IPS-18c (cell line): ENCODE measurements around the gene CBY3.
"Not testable (repeated sequence)": the region's sequence is repeated elsewhere in the genome, so short reads cannot be mapped to it uniquely, and the experiment has no call there.

Experiments
- H3K4me3 ChIP-seq: 2 replicates; pipeline ENCODE4 v1.7.0; 2013; ENCODE audit warnings: low read depth, mild to moderate bottlenecking, low read length, moderate library complexity; ENCODE audit not compliant: insufficient read depth
- H3K9me3 ChIP-seq: one replicate; pipeline ENCODE4 v1.6.1; 2013; ENCODE audit warnings: mild to moderate bottlenecking, low read length, moderate library complexity; ENCODE audit not compliant: control insufficient read depth, insufficient read depth

CBY3 gene

GRCh38 chr5:179680780-179681401, at the start of gene CBY3:
Gene CBY3 (minus strand): TSS chr5:179681034. CDS start chr5:179680918, 116 bp downstream.
- no peak within 1 kb of the TSS for H3K4me3 ChIP-seq
- H3K9me3 ChIP-seq, result no peaks in the 10 kb centered on the region

GRCh38 chr5:179730356-179730755, 49.5 kb upstream of the CBY3 start:
- no peaks in the 10 kb centered on the region for H3K9me3 ChIP-seq
- no peak overlapping the region for H3K4me3 ChIP-seq

GRCh38 chr5:179729727-179730126, 48.9 kb upstream of the CBY3 start:
- Histone ChIP-seq H3K4me3 (no peak overlapping the region), H3K9me3 (no peaks in the 10 kb centered on the region)

- Histone ChIP-seq H3K9me3 (no peaks in the 10 kb centered on the region), H3K4me3 (no peak overlapping the region)
Measured at GRCh38 chr5:179729303-179729702, 48.5 kb upstream of the CBY3 start.

- H3K9me3 ChIP-seq, result no peaks in the 10 kb centered on the region
Measured at GRCh38 chr5:179727106-179727505, 46.3 kb upstream of the CBY3 start.

GRCh38 chr5:179724163-179724562, 43.3 kb upstream of the CBY3 start:
- Histone ChIP-seq H3K9me3 (no peaks in the 10 kb centered on the region), H3K4me3 (no peak overlapping the region)

More at GRCh38 chr5:179727106-179727505, 46.3 kb upstream of the CBY3 start:
- H3K4me3 ChIP-seq, result no peak overlapping the region

- H3K9me3 ChIP-seq, result no peaks in the 10 kb centered on the region
- H3K4me3 ChIP-seq, result no peak overlapping the region
Measured at GRCh38 chr5:179720222-179720621, 39.4 kb upstream of the CBY3 start.

GRCh38 chr5:179716286-179716685, 35.5 kb upstream of the CBY3 start:
- Histone ChIP-seq H3K9me3 (no peaks in the 10 kb centered on the region), H3K4me3 (no peak overlapping the region)

- Histone ChIP-seq H3K9me3 (no peaks in the 10 kb centered on the region), H3K4me3 (no peak overlapping the region; the same call in 1 of the 2 replicates)
Measured at GRCh38 chr5:179700401-179700918, 19.6 kb upstream of the CBY3 start.

GRCh38 chr5:179699616-179700237, 18.9 kb upstream of the CBY3 start:
- no peaks in the 10 kb centered on the region for H3K9me3 ChIP-seq
- H3K4me3 ChIP-seq, result peak overlapping the region; percentile 86

GRCh38 chr5:179698935-179699615, 18.2 kb upstream of the CBY3 start, which contains the start of gene CANX:
Gene CANX (plus strand): TSS chr5:179698967. CDS start chr5:179705682, 6,715 bp downstream.
- H3K9me3 ChIP-seq, result no peaks in the 10 kb centered on the region
- H3K4me3 ChIP-seq, result peak within 1 kb of the TSS; percentile 91

GRCh38 chr5:179697993-179698934, 17.4 kb upstream of the CBY3 start:
- Histone ChIP-seq H3K4me3 (peak overlapping the region; percentile 91), H3K9me3 (no peaks in the 10 kb centered on the region)

GRCh38 chr5:179697543-179697942, 16.7 kb upstream of the CBY3 start:
- H3K9me3 ChIP-seq, result not testable (repeated sequence)
- H3K4me3 ChIP-seq, result peak overlapping the region; percentile 91

GRCh38 chr5:179697108-179697507, 16.3 kb upstream of the CBY3 start:
- H3K4me3 ChIP-seq, result no peak overlapping the region
- H3K9me3 ChIP-seq, result no peaks in the 10 kb centered on the region

- H3K4me3 ChIP-seq, result no peak overlapping the region
- H3K9me3 ChIP-seq, result no peaks in the 10 kb centered on the region
Measured at GRCh38 chr5:179696603-179697002, 15.8 kb upstream of the CBY3 start.

GRCh38 chr5:179694561-179694960, 13.7 kb upstream of the CBY3 start:
- Histone ChIP-seq H3K9me3 (no peaks in the 10 kb centered on the region), H3K4me3 (no peak overlapping the region)

GRCh38 chr5:179689212-179689611, 8.4 kb upstream of the CBY3 start:
- H3K9me3 ChIP-seq, H3K4me3 ChIP-seq: not testable (repeated sequence)
